ENCODE measurements around the gene SHISA9.

The SHISA9 gene

DNA sequence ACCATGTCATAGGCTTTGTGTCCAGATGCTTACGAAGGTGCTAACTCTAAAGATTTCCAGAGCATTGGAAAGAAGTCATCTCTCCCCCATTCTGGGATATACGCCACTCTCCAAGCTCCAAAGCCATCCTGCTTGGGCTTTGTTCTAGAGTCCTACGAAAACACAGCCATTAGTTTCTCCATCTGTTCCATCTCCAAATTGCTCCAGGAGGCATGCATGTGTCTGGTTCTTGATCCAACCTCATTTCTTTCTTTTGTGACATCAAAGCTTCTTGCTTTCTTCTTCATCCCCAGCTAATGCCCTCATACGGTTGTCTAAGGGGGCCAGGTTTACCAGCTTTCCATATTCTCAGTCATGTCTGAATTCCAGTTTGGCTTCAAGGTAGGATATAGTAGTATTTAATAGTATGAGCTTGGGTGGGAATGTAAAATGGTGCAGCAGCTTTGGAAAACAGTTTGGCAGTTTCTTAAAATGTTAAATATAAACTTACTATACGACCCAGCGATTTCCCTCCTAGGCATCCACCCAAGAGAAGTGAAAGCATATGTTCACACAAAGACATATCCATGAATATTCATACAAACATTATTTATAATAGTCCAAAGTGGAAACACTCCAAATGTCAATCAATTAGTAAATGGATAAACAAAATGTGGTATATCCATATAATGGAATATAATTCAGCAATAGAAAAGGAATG lies 202.6 kb downstream of the SHISA9 start:
- DNase-seq (ENCODE audit: extremely low spot score, insufficient read length, low read depth) (no peak), FAIRE-seq (no peak)

DNA sequence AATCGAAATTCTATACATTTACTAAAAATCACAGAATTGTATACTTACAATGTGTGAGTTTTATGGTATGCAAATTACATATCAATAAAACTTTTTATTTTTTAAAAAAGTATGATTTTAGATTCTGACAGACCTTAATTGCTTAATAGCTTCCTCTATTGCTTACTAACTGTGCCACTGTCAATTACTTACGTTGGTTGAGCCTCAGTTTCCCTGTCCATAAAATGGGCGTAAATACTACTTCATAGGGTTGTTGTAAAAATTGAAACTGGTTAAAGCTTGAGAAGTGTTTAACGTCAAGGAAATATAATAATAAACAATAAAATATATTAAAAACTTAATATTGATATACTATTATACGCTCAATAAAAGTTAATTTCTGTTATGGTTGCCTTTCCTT lies 203.4 kb downstream of the SHISA9 start:
- DNase-seq (ENCODE audit: extremely low spot score, insufficient read length, low read depth): no peak
- no peak for FAIRE-seq

DNA sequence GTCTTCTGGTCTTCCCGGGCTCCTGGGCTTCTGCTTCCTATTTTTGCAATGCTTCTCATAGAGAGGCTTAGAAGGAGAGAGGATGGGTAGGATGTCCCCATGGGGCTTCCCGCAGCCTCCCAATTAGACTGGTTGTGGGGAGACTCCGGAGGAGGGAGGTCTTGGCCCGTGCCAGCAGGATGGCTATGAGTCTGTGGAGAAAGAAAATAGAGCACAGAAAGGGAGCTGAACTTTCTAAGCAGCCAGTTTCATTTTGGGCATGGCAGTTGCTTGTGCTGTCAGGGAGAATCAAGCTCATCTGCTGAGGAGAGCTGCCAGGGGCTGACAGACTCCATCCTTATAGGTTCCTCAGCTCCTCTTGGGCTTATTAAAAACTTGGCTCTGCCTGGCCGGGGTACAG lies 204.0 kb downstream of the SHISA9 start:
- no peak for DNase-seq (ENCODE audit: extremely low spot score, insufficient read length, low read depth)

DNA sequence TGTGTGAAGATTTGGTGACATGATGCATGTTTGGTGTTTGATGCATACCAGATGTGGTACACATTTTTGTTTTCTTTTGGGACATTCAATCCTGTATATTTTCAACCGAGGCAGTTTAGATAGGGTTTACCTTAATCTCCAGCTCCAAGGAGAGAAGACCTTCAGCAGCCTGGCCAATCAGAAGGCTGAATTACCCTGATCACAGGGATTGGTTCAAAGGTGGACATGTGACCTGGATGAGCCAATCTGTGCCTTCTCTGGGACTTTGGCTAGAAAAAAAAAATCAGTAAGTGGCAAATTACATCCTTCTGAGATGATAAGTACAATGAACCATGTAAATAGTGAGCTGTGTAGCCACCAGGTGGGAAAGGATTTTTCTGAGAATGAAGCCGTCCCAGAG lies 205.1 kb downstream of the SHISA9 start:
- no peak for FAIRE-seq
- no peak for DNase-seq (ENCODE audit: extremely low spot score, insufficient read length, low read depth)

More for the DNA sequence above, 204.0 kb downstream of the SHISA9 start:
- FAIRE-seq: no peak

DNA sequence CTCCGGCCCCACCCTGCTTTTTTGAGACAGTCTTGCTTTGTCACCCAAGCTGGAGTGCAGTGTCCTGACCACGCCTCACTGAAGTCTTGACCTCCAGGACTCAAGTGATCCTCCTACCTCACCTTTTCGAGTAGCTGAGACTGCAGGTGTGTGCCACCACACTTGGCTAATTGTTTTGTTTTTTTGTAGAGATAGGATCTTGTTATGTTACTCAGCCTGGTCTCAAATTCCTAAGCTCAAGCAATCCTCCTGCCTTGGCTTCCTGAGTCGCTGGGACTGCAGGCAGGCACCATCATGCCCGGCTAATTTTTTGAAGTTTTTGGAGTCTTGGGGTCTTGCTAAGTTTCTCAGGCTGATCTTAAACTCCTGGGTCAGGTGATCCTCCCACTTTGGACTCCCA lies 206.7 kb downstream of the SHISA9 start:
- FAIRE-seq (no peak), DNase-seq (ENCODE audit: extremely low spot score, insufficient read length, low read depth) (no peak)

DNA sequence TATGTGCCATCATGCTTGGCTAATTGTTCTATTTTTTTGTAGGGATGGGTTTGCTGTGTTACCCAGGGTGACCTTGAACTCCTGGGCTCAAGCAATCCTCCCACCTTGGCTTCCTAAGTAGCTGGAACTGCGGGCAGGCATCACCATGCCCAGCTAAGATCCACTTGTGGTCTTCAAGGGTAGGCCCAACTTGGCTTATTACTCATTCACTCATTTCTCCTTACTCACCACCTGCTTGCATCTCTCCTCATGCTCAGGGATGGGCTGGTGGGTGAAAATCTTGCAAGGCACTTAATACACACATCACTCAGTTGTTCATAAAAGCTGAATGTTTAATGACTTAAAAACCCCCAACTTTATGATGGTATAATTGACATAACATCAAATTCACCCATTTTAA lies 207.8 kb downstream of the SHISA9 start:
- DNase-seq (ENCODE audit: extremely low spot score, insufficient read length, low read depth) (no peak), FAIRE-seq (no peak)

DNA sequence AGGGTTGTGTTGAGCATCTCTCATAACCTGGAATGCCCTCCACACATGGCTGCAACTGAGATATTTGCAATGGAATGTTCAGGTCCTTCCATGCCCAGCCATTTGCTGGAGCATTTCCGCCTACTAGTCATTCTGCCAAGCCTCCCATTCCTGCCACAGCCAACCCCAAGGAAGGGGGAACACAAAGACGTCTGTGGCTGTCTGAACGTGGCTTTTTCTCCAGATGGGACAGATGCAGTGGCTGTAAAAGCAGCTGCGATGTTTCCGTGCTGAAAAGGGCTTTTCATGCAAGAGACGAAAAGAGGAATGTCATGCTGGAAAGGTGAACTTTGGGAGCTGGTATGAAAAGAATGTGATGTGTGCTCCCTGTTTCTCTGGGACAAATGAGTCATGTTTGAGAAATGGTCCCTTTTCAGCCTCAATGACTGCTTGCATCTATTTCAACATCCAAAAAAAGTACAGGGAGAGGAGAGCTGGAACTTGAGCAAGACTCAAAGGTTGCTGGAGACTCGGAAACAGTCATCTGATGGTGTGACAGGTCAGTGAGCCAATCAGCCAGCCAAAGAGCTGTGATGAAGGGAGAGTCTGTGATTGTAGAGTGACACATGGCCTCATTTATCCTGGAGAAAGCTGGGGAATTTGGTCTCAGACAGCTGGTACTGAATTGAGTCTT lies 208.9 kb downstream of the SHISA9 start:
- FAIRE-seq: no peak
- DNase-seq (ENCODE audit: extremely low spot score, insufficient read length, low read depth): no peak

DNA sequence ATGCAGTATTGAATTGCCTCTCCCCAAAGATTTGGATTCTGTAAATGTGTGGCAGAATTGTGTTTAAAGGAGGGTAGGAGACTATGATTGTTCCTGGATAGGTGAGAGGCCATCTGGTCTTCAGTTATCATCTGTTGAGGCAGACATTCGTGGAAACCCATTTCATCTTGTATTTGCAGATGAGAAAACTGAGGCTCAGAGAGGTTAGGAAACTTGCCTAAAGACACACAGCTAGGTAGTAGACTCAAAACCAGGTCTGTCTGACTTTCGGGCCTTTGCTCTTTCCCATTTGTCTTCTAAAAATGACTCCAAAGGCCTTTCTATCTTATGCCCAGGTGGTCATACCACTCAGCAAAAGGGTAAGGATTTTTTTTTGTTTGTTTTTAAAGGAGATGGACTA lies 210.3 kb downstream of the SHISA9 start:
- no peak for DNase-seq (ENCODE audit: extremely low spot score, insufficient read length, low read depth)
- FAIRE-seq: no peak

DNA sequence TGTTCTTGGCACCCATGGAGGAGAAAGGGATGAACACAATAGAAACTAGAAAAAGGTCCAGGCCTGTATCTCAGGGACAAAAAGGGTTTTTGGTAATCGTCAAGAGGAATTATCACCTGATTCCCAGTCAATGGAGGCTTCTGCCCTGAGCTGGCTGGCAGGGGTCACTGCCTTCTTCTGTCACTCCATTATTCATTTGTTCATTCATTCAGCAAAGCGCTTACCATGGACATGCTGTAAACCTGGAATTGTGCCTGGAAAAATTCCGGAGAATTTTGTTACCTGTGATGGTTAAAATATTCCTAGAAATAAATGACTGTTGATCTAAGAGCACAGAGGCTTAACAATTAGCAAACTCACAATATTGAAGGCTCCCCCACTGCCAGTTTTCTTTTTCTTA lies 212.3 kb downstream of the SHISA9 start:
- FAIRE-seq (no peak), DNase-seq (ENCODE audit: extremely low spot score, insufficient read length, low read depth) (no peak)

DNA sequence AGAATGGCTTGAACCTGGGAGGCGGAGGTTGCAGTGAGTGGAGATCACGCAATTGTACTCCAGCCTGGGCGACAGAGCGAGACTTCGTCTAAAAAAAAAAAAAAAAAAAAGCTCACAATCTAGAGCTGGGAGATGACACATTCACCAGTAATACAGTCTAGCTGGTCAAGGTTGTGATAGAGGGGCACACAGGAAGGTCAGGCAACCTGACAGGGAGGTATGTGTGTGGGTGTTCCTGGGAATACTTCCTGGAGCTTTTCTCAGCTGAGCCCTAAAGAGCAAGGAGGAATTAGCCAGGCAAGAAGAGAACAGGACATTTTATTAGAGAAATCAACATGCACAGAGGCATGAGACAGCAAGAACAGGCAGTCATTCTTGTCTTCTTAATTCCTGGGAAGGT lies 216.7 kb downstream of the SHISA9 start:
- FAIRE-seq (no peak), DNase-seq (ENCODE audit: extremely low spot score, insufficient read length, low read depth) (no peak)

DNA sequence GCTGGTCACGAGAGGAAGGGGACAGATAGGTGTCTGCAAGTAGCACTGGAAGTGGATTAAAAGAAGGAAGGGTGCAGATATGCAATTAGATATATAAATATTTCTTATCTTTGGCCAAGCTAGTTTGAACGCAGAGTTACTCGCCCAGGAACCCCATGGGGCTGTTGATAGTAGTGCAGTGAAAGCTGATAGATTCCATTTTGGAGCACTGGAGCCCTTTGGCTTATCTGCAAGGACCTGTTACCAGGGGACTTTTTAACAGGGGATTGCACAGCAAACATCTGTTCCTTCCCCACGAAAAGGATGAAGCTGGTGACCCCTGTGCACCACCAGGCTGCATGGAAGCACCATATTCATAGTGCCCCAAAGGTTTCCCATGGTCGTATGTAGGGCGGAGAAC lies 218.7 kb downstream of the SHISA9 start:
- FAIRE-seq (no peak), DNase-seq (ENCODE audit: extremely low spot score, insufficient read length, low read depth) (no peak)

DNA sequence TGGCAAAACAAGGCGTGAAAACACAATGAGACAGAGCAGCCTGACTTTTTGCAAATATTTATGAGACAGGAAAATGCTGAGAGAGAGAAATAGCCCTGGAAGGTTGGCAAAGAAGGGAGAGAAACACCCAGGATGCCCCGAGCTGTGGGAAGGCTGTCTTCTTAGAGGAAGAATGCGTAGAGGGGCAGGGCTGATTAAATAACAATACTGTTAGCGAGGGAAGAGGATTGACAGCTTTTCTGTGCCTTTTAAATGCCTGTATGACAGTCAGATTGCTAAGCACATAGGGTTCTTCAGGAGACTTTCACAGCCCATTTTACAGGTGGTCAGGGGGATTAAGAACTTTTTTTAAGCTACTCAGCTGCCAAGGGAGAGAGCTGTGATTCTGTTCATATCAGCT lies 219.2 kb downstream of the SHISA9 start:
- DNase-seq (ENCODE audit: extremely low spot score, insufficient read length, low read depth) (no peak), FAIRE-seq (no peak)

DNA sequence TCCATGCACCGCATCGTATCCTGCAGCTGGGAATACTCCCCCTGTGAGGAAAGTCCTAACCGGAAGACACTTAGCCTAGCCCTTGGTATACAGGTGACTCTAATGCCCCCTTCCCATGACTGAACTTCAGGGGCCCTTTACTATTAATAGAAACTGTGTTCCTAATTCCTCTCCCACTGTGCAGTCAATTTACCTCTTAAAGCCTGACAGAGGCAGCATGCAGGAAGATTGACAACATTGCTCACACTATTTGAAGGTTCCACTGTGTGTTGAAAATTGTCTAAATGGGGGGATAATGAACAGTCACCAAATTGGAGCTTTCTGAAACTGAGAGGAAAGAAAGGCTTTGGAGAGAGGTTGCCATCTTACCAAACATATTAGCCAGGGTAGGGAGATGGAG lies 222.6 kb downstream of the SHISA9 start:
- FAIRE-seq: no peak
- DNase-seq (ENCODE audit: extremely low spot score, insufficient read length, low read depth): no peak

DNA sequence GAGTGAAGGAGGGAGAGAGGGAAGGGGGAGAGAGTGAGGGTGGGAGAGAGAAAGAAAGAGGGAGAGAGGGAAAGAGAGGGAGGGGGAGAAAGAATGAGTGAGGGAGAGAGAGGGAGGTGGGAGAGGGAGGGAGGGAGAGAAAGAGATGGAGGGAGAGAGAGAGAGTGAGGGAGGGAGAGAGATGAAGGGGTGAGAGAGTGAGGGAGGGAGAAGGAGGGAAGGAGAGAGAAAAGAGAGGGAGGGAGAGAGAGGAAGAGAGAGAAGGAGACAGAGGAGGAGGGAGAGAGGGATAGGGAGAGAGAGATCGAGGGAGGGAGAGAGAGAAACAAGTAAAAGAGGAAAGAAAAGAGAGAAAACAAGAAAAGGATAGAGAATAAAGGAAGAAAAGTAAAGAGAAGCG lies 225.7 kb downstream of the SHISA9 start:
- DNase-seq (ENCODE audit: extremely low spot score, insufficient read length, low read depth): no peak
- FAIRE-seq: no peak

DNA sequence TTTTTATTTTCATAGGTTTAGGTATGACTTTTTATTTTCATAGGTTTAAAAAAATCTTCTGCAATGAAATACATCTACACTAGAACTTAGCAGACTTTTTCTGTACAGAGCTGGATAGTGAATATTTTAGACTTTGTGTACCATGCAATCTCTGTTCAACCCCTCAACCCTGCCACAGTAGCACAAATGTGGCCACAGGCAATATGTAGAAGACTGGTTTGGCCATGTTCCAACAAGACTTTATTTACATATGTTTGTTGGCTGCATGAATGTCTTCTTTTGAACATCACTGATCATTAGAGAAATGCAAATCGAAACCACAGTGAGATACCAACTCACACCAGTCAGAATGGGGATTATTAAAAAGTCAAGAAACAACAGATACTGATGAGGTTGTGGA lies 229.2 kb downstream of the SHISA9 start:
- FAIRE-seq (no peak), DNase-seq (ENCODE audit: extremely low spot score, insufficient read length, low read depth) (no peak)

DNA sequence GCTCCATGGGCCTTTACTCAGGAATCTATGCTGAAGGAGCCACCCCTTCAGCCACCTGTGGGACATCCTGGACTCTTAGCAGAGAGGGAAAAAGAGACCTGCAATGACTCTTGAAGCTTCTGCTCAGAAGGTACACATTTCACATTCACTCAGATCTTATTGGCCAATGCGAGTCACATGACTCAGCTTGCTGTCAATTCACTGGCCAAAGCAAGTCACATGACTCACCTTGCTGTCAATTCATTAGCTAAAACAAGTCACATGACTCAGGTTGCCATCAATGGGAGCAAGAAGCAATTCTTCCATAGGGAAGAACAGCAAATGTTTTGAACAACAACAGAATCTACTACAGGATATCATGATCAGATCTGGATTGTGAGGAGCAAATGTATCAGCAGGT lies 233.4 kb downstream of the SHISA9 start:
- DNase-seq (ENCODE audit: extremely low spot score, insufficient read length, low read depth) (no peak), FAIRE-seq (no peak)

DNA sequence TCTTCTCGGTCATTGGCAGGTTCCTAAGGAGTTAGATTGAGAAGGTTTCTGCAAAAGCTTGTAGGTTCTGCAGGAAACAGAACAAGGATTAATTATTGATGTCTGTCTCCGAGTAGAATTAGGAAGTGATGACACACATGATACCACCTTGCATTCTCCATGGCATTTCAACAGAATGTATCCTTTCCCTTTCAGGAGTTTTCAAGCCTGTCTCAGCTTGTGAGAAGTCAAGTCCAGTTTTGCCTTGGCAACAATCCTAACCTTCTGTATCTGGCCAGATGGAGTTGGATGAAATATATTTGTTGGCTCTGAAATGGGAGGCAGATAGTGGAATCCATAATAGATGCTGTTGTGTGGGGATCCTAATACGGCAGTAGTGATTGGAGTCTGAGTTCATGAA lies 235.5 kb downstream of the SHISA9 start:
- FAIRE-seq (no peak), DNase-seq (ENCODE audit: extremely low spot score, insufficient read length, low read depth) (no peak)

DNA sequence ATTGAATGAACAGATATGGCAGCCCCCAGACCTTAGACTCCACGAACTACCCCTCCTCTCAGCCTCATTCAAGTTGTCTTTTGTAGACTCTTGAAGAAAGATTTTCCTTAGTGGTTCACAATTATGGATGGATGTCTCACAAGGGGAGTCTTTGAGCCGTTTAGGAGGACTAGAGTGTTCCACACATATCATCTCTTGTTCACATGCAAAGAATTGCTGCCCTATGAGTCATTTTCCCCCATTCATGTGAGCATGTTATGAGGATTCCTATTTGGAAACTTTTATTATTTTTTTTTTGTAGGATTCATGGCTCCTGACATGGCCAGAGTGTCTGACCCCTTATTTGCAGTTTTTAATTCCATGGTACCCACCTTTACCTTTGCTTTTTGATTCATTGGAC lies 237.1 kb downstream of the SHISA9 start:
- DNase-seq (ENCODE audit: extremely low spot score, insufficient read length, low read depth) (no peak), FAIRE-seq (no peak)

DNA sequence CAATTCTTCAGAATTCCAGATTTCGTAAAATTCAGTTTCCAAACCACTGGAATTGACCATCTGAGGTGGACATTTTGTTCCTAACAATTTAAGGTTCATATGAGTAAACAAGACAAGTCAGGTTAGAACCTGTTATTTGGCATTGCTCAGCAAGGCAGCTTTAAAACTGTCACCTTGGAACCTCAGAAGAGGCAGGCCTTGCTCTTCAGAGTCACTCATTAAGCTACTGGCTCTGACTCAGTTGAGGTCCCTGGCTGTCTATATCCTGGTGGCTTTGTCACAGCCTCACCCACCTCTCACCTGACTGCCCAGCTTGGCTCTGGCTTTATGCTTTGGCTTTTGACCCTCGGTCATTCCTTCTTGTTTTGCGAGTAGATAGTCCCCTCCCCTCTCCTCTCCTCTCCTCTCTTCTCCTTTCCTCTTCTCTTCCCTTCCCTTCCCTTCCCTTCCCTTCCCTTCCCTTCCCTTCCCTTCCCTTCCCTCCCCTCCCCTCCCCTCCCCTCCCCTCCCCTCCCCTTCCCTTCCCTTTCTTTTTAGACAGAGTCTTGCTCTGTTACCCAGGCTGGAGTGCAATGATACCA lies 238.4 kb downstream of the SHISA9 start:
- DNase-seq (ENCODE audit: extremely low spot score, insufficient read length, low read depth) (no peak), FAIRE-seq (no peak)

DNA sequence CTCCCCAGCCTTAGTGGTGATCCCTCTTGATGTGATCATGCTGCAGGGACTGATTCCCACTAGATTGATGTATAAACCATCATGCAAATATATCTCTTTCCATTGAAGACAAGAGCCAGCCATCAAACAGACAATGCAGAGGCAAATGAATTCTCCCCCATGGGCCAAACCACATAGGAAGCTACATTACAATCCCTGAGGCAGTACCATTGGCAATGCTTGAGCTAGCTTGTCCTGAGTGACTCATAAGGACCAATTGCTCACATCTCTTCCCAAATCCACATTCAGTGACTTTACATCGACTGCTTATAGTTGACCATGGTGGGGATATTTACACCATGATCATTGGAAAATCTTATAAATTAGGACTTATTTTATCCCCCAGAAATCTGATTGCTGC lies 242.2 kb downstream of the SHISA9 start:
- no peak for DNase-seq (ENCODE audit: extremely low spot score, insufficient read length, low read depth)
- FAIRE-seq: no peak

DNA sequence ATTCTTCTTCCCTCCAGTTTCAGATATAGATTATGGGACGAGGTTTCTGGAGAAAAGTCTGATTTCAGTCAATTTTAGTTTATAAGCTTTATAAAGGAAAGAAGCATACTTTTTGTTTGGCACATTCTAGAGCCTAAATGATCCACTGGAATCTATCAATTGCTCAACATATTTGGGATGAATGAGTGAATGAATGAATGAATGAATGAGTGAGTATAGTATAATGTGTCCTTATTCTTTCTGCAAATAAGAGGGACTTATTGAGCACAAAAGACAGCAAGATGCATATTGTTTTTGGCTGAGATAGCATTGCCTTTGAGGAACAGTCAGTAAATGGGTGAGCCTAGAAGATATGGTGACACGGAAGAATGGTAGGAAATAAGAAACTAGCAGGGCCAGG lies 245.4 kb downstream of the SHISA9 start:
- no peak for FAIRE-seq
- no peak for DNase-seq (ENCODE audit: extremely low spot score, insufficient read length, low read depth)

DNA sequence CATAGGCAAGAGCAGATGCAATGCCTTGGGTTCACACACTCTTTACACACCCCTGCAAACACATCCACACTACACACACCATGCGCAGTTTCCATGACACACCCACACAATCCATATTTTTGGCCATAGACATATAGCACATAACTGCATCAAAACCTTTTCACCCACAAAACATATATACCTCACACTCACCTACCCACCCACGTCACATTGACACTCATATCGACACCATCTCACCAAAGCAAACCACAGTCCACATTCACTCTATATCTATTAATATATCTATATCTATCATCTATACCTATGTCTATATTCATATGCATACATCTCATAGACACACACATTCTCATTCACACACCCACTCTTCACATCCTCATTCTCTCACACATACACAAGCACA lies 246.9 kb downstream of the SHISA9 start:
- DNase-seq (ENCODE audit: extremely low spot score, insufficient read length, low read depth) (no peak), FAIRE-seq (no peak)
